ENCODE results near the gene FMNL3.

FMNL3 gene

DNA sequence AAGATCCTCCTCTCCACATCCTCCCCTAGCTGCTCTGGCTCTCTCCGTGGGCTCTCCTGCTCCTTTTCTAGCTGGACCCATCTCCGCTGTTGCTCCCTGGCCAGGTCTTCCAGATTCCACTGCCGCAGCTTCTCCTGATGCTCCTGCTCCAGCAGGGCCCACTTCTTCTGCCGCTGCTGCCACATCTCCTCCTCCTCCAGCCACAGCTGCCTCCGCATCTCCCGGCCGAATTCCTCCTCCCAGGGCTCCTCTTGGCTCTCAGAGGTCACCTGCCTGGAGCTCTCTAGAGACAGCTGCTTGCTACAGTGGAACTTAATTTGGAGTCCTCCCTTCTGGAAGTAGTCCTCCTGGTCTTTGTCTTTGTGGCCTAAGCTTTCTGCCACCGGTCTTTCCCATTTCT is 107.2 kb downstream of the FMNL3 start:
- ATAC-seq (no peak), DNase-seq (no peak)

DNA sequence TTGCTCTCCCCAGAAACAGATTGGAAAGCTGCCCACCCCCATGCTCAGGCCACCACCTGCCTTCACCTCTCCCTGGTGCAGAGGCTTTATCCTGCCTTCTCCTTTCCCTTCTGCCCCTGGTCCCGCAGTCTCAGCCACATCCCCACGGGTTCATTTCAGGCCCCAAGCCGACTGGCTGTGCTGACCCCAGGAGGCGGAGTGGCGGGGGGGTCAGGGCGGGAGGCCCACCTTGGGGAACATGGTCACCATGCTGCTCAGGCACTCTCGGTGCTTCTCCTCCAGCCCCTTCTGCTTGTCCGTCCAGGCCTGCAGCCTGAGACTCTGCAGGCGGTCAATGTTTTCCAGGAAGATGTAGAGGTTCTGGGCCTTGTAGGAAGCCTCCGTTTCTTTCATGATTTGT is 108.7 kb downstream of the FMNL3 start:
- DNase-seq (no peak), ATAC-seq (no peak)

DNA sequence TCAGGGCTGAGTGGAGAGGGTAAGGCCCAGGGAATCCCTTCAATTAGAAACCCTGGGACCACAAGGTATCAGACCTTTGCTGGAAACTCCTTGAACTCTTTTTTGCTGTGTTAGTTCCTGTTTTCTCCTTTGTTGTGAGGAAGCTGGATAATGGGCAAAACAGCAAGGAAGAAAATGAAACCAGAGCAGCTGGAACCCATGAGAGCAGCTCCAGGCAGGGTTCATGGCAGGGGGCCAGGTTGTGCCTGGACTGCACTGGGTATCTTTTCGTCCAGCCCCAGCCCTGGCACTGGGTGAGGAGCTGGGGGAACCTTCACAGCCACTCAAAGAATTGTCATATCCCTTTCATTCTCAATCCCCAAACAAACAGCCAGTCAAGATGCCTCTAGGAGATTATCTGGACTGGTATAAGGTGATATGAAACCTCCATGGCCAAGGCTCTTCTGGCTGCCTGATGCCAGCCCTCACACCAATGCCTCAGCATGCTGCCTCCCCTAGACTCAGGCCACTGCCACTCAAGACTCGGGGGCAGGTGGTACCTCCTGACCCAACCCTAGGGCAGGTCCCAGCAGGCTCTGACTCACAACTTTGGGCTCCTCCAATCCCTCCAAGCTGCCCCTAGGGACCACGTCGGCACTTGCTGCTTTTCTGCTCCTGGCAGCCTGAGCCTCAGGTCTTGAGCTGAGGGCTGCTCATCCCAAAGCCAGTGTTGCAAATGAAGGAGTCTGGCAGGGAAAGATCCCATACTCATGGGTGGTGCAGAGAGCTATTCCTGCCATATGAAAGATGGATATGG is 118.3 kb downstream of the FMNL3 start:
- DNase-seq: no peak
- no peak for ATAC-seq

DNA sequence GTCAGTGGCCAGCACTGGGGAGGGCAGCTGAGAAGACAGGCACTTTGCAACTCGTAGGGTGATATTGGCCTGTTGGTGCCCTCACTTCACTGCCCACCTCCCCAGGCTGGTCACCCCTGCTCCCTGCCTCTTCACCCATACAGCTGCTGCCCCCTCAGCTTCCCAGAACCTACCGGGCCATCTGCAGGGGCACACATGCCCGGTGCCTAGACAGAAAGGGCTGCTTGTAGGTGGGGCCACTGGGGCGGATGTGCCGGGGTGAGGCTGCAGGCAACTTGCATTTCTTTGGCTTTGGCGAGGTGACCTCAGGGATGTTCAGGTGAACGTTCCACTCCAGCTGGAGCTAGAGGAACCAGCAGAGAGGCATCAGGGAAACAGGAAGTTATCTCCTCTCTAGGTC is 118.9 kb downstream of the FMNL3 start:
- ATAC-seq (no peak), DNase-seq (no peak)

GRCh38 chr12:49587174-49587908 is 119.9 kb downstream of the FMNL3 start:
- ATAC-seq (no peak), DNase-seq (no peak)

All from stimulated activated naive CD8-positive, alpha-beta T cell treated with anti-CD3 and anti-CD28 coated beads, Interleukin-15, Interleukin-2, amounts not matched to agents 100 U/mL and 50 U/mL, for 24 hours (primary cell).